H9 (cell line): Measurements from ENCODE around the gene CDSN. TPM values are rescaled to one million over a fixed set of nuclear protein-coding genes. Genes with fewer than 3 reads are reported as not detected.

Source experiments
- DNase-seq: peaks from one replicate; pipeline ENCODE4 v3.0.0-alpha.2; 2017
- H2AFZ ChIP-seq: one replicate; pipeline ENCODE4 v1.6.1; 2013; ENCODE audit warnings: mild to moderate bottlenecking, low read length, control low read depth, moderate library complexity
- H2AK5ac ChIP-seq: 2 replicates; pipeline ENCODE4 v1.6.1; 2013; ENCODE audit warnings: low read length, control low read depth, mixed read lengths; ENCODE audit not compliant: insufficient read length
- H2BK120ac ChIP-seq: one replicate; pipeline ENCODE4 v1.6.1; 2013; ENCODE audit warnings: low read depth, mild to moderate bottlenecking, low read length, control low read depth, inconsistent platforms; ENCODE audit not compliant: poor library complexity, severe bottlenecking
- H2BK12ac ChIP-seq: 2 replicates; pipeline ENCODE4 v1.6.1; 2013; ENCODE audit warnings: low read length, control low read depth, mixed read lengths, low read depth; ENCODE audit not compliant: insufficient read length
- H2BK15ac ChIP-seq: 2 replicates; pipeline ENCODE4 v1.6.1; 2013; ENCODE audit warnings: low read depth, low read length, control low read depth
- H2BK20ac ChIP-seq: one replicate; pipeline ENCODE4 v1.6.1; 2013; ENCODE audit warnings: low read depth, mild to moderate bottlenecking, low read length, control low read depth, inconsistent platforms; ENCODE audit not compliant: poor library complexity, severe bottlenecking
- H2BK5ac ChIP-seq: 2 replicates; pipeline ENCODE4 v1.6.1; 2013; ENCODE audit warnings: low read length, control low read depth, mixed read lengths; ENCODE audit not compliant: insufficient read length
- H3K14ac ChIP-seq: 2 replicates; pipeline ENCODE4 v1.6.1; 2013; ENCODE audit warnings: low read length, control low read depth; ENCODE audit not compliant: insufficient read depth
- H3K18ac ChIP-seq: 2 replicates; pipeline ENCODE4 v1.6.1; 2013; ENCODE audit warnings: low read depth, mild to moderate bottlenecking, mixed read lengths, low read length, control low read depth; ENCODE audit not compliant: insufficient read length
- H3K23ac ChIP-seq: 2 replicates; pipeline ENCODE4 v1.6.1; 2013; ENCODE audit warnings: low read length, control low read depth, mixed read lengths, low read depth; ENCODE audit not compliant: insufficient read length
- H3K23me2 ChIP-seq: 2 replicates; pipeline ENCODE4 v1.6.1; 2013; ENCODE audit warnings: low read depth, mild to moderate bottlenecking, mixed read lengths, low read length, control low read depth; ENCODE audit not compliant: insufficient read length, poor library complexity, severe bottlenecking
- H3K27ac ChIP-seq: 2 replicates; pipeline ENCODE4 v1.5.1; 2013; ENCODE audit warnings: low read length, control low read depth, mixed read lengths, low read depth; ENCODE audit not compliant: insufficient read length
- H3K27me3 ChIP-seq: 2 replicates; pipeline ENCODE4 v1.6.1; 2013; ENCODE audit warnings: low read length, control low read depth, inconsistent platforms; ENCODE audit not compliant: insufficient read depth
- H3K4ac ChIP-seq: 2 replicates; pipeline ENCODE4 v1.6.1; 2013; ENCODE audit warnings: low read depth, mild to moderate bottlenecking, control low read depth, inconsistent platforms, low read length, moderate library complexity
- H3K4me1 ChIP-seq: 2 replicates; pipeline ENCODE4 v1.6.1; 2013; ENCODE audit warnings: low read length, control low read depth, inconsistent platforms; ENCODE audit not compliant: insufficient read depth
- H3K4me2 ChIP-seq: 2 replicates; pipeline ENCODE4 v1.6.1; 2013; ENCODE audit warnings: low read length, control low read depth, mixed read lengths; ENCODE audit not compliant: insufficient read length, insufficient read depth
- H3K56ac ChIP-seq: 2 replicates; pipeline ENCODE4 v1.6.1; 2013; ENCODE audit warnings: low read depth, mild to moderate bottlenecking, mixed read lengths, low read length, control low read depth; ENCODE audit not compliant: insufficient read length
- H3K79me1 ChIP-seq: 2 replicates; pipeline ENCODE4 v1.6.1; 2013; ENCODE audit warnings: low read depth, mild to moderate bottlenecking, moderate library complexity, low read length, control low read depth, inconsistent platforms; ENCODE audit not compliant: insufficient read depth, poor library complexity, severe bottlenecking
- H3K79me2 ChIP-seq: 2 replicates; pipeline ENCODE4 v1.6.1; 2013; ENCODE audit warnings: low read length, control low read depth, inconsistent platforms; ENCODE audit not compliant: insufficient read depth
- H3K9ac ChIP-seq: 2 replicates; pipeline ENCODE4 v1.6.1; 2013; ENCODE audit warnings: low read length, control low read depth, mixed read lengths; ENCODE audit not compliant: insufficient read length; ENCODE audit errors: extremely low read depth
- H3K9me3 ChIP-seq: one replicate; pipeline ENCODE4 v1.6.1; 2013; ENCODE audit warnings: low read depth, low read length, inconsistent platforms; ENCODE audit not compliant: control insufficient read depth
- H3T11ph ChIP-seq: one replicate; pipeline ENCODE4 v1.6.1; 2013; ENCODE audit warnings: mild to moderate bottlenecking, low read length, control low read depth, inconsistent platforms
- H4K20me1 ChIP-seq: one replicate; pipeline ENCODE4 v1.6.1; 2013; ENCODE audit not compliant: control insufficient read depth, insufficient read length, insufficient read depth
- H4K5ac ChIP-seq: 2 replicates; pipeline ENCODE4 v1.6.1; 2013; ENCODE audit warnings: low read depth, mild to moderate bottlenecking, mixed read lengths, low read length, control low read depth; ENCODE audit not compliant: insufficient read length
- H4K8ac ChIP-seq: replicated peaks from 2 replicates; pipeline ENCODE4 v1.6.1; 2013; ENCODE audit warnings: low read length, control low read depth, mixed read lengths, low read depth; ENCODE audit not compliant: insufficient read length
- H4K91ac ChIP-seq: 2 replicates; pipeline ENCODE4 v1.6.1; 2013; ENCODE audit warnings: low read depth, mild to moderate bottlenecking, moderate library complexity, mixed read lengths, low read length, control low read depth; ENCODE audit not compliant: insufficient read length
- H3K27ac Mint-ChIP-seq, 3 experiments: 2 replicates in 2 of 3; 3 replicates in 1 of 3; pipeline ENCODE4 v1.8.0; 2020 to 2021; ENCODE audit warnings: mixed read lengths in 3 of 3, mild to moderate bottlenecking in 1 of 3, moderate library complexity in 1 of 3
- H3K27me3 Mint-ChIP-seq: 2 replicates; pipeline ENCODE4 v1.8.0; 2021; ENCODE audit warnings: low read depth, mild to moderate bottlenecking, moderate library complexity, mixed read lengths
- H3K36me3 Mint-ChIP-seq, 3 experiments: 2 replicates in 2 of 3; 3 replicates in 1 of 3; pipeline ENCODE4 v1.8.0; 2020 to 2021; ENCODE audit warnings: low read depth in 3 of 3, mixed read lengths in 3 of 3; ENCODE audit not compliant: insufficient read depth in 1 of 3
- H3K4me1 Mint-ChIP-seq, 2 experiments: 2 replicates each; pipeline ENCODE4 v1.8.0; 2020; ENCODE audit warnings: mixed read lengths in 2 of 2
- H3K4me3 Mint-ChIP-seq, 2 experiments: 2 replicates in 1 of 2; 3 replicates in 1 of 2; pipeline ENCODE4 v1.8.0; 2020 to 2021; ENCODE audit warnings: mild to moderate bottlenecking in 2 of 2, mixed read lengths in 2 of 2, moderate library complexity in 1 of 2
- H3K9me3 Mint-ChIP-seq, 2 experiments: 2 replicates in 1 of 2; 3 replicates in 1 of 2; pipeline ENCODE4 v1.8.0; 2020; ENCODE audit warnings: mild to moderate bottlenecking in 2 of 2, mixed read lengths in 2 of 2, moderate library complexity in 1 of 2
- CTCF ChIP-seq: fragments of 200-600 bp; sonication (generic); conservative IDR thresholded peaks from 3 replicates; pipeline ENCODE4 v1.8.0; 2021; ENCODE audit warnings: antibody characterized with exemption, mild to moderate bottlenecking
- WGBS: extraction: QIAGEN DNeasy Blood & Tissue Kit; methylation state at CpG from one replicate; pipeline ENCODE4 v1.1.7; 2013; ENCODE audit warnings: missing lambda C conversion rate, low lambda C conversion rate, mixed read lengths; ENCODE audit not compliant: insufficient read length; ENCODE audit errors: extremely low coverage; 5-methylcytosine and 5-hydroxymethylcytosine counted together
- total RNA-seq: library from RNA; stranded (reverse); gene quantifications from 2 replicates; pipeline ENCODE4 v1.2.1, GENCODE V29; 2021

CDSN gene
- total RNA-seq, 1 experiment from 2014 or later, result not detected

- Histone ChIP-seq H2BK120ac (no peak overlapping the region), H3K9ac (no peak overlapping the region), H3K18ac (no peak overlapping the region), H4K8ac (no peak overlapping the region), H2AFZ (no peak overlapping the region), H3K4me2 (no peak overlapping the region), H3K79me2 (no peaks in the 10 kb centered on the region), H4K91ac (no peak overlapping the region), H3T11ph (no peak overlapping the region), H2BK15ac (no peak overlapping the region), H2AK5ac (no peak overlapping the region), H3K27me3 (no peaks in the 10 kb centered on the region), H3K14ac (no peak overlapping the region), H3K9me3 (no peaks in the 10 kb centered on the region), H2BK5ac (no peak overlapping the region), H2BK12ac (no peak overlapping the region), H3K27ac (no peak overlapping the region), H3K23me2 (no peaks in the 10 kb centered on the region), H3K4me1 (peaks cover 2% of the 10 kb centered on the region; the same call in 1 of the 2 replicates), H4K5ac (no peak overlapping the region), H3K56ac (no peak overlapping the region), H4K20me1 (no peaks in the 10 kb centered on the region), H3K79me1 (no peaks in the 10 kb centered on the region), H2BK20ac (no peak overlapping the region), H3K4ac (no peak overlapping the region), H3K23ac (no peak overlapping the region)
- Mint-ChIP-seq H3K36me3 (no peaks in the 10 kb centered on the region), H3K4me3 (no peak overlapping the region), H3K4me1 (peaks cover 24 to 31% of the 10 kb centered on the region in 2 experiments), H3K27me3 (no peaks in the 10 kb centered on the region; the same call in 1 of the 2 replicates), H3K9me3 (no peaks in the 10 kb centered on the region), H3K27ac (no peak overlapping the region)
- DNase-seq, result no peak
- TF ChIP-seq CTCF, result no peak
- no CpG with 5 or more reads among the region's 3 CpGs for WGBS
Measured at GRCh38 chr6:31091680-31092079, 28.6 kb downstream of the CDSN start.
